Brain microvascular endothelial cell (primary cell): ENCODE data around the gene CATSPERB.
"Not testable (repeated sequence)": the region's sequence is repeated elsewhere in the genome, so short reads cannot be mapped to it uniquely, and the experiment has no call there.

Experiments
- DNase-seq: peaks from one replicate; pipeline ENCODE4 v3.0.0-alpha.2; 2020
- H3K27ac ChIP-seq: fragments of 250-450 bp; sonication (Bioruptor Pico); 2 replicates; pipeline ENCODE4 v1.5.1; 2020; ENCODE audit warnings: mild to moderate bottlenecking, moderate library complexity
- H3K27me3 ChIP-seq: fragments of 250-450 bp; sonication (Bioruptor Pico); replicated peaks from 2 replicates; pipeline ENCODE4 v1.5.1; 2020; ENCODE audit warnings: mild to moderate bottlenecking
- H3K36me3 ChIP-seq: fragments of 250-450 bp; sonication (Bioruptor Pico); replicated peaks from 2 replicates; pipeline ENCODE4 v1.5.1; 2020; ENCODE audit warnings: mild to moderate bottlenecking
- H3K4me3 ChIP-seq: 2 replicates; pipeline ENCODE4 v1.5.1; 2011; ENCODE audit warnings: low read depth, mild to moderate bottlenecking, control low read depth, low read length, moderate library complexity
- in situ Hi-C: cut with HindIII; loops from 2 replicates; pipeline ENCODE4 v1.10.0; 2017; ENCODE audit warnings: low sequenced_read_pairs, low pct_ligation_motif_present
- TF ChIP-seq, protein P1 (sequence below): IDR thresholded peaks from 2 replicates; pipeline ENCODE4 v1.5.1; 2011; ENCODE audit warnings: low read depth, mild to moderate bottlenecking, moderate library complexity, low read length, control low read depth, inconsistent platforms; ENCODE audit errors: missing control alignments

Gene CATSPERB

DNA sequence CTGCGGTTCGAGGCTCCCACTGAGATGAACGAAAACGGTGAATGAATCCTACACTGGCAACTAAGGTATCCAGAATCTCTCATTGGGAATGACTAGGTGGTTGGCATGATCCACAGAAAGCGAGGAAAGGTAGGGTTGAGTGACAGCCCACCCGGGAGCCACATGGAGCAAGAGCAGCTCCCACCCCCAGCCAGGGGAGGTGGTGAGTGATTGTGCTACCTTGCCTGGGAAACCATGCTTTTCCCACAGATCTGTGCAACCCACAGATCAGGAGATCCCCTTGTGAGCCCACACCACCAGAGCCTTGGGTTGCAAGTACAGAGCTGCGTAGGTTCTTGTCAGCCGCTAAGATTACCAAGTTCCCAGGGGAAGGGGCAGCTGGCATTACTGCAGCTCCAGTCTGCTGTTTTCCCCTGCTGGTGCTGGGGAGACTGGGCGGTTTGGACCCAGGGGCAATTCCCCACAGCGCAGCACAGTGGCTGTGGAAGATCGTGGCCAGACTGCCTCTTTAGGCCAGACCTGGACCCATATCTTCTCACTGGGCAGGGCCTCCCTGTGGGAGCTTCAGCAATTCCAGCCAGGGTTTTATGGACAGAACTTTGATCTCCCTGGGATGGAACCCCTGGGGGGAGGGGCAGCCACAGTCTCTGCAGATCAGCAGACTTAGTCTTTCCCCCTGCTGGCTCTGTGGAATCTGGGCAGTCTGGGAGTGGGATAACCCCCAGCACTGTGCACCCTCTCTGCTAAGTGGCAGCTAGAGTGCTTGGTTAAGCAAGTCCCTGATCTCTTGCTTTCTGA is 177.2 kb downstream of the CATSPERB start:
- DNase-seq, result no peak
- no peak overlapping the region for H3K4me3 ChIP-seq
- in situ Hi-C loops, result no loop called here
- no peaks in the 10 kb centered on the region for H3K36me3 ChIP-seq
- H3K27ac ChIP-seq, result no peak overlapping the region
- no peaks in the 10 kb centered on the region for H3K27me3 ChIP-seq
- TF ChIP-seq, protein P1, sequence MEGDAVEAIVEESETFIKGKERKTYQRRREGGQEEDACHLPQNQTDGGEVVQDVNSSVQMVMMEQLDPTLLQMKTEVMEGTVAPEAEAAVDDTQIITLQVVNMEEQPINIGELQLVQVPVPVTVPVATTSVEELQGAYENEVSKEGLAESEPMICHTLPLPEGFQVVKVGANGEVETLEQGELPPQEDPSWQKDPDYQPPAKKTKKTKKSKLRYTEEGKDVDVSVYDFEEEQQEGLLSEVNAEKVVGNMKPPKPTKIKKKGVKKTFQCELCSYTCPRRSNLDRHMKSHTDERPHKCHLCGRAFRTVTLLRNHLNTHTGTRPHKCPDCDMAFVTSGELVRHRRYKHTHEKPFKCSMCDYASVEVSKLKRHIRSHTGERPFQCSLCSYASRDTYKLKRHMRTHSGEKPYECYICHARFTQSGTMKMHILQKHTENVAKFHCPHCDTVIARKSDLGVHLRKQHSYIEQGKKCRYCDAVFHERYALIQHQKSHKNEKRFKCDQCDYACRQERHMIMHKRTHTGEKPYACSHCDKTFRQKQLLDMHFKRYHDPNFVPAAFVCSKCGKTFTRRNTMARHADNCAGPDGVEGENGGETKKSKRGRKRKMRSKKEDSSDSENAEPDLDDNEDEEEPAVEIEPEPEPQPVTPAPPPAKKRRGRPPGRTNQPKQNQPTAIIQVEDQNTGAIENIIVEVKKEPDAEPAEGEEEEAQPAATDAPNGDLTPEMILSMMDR, result no peak

GRCh38 chr14:91548108-91548507 is 183.8 kb downstream of the CATSPERB start:
- no peaks in the 10 kb centered on the region for H3K27me3 ChIP-seq
- in situ Hi-C loops, result no loop called here
- TF ChIP-seq, protein P1, result no peak
- no peak overlapping the region for H3K4me3 ChIP-seq
- DNase-seq, result no peak
- no peaks in the 10 kb centered on the region for H3K36me3 ChIP-seq
- H3K27ac ChIP-seq, result no peak overlapping the region

GRCh38 chr14:91545946-91546716 is 185.8 kb downstream of the CATSPERB start:
- DNase-seq, result no peak
- Histone ChIP-seq H3K27me3 (no peaks in the 10 kb centered on the region), H3K27ac (no peak overlapping the region), H3K4me3 (no peak overlapping the region), H3K36me3 (no peaks in the 10 kb centered on the region)
- in situ Hi-C loops, result no loop called here
- TF ChIP-seq, protein P1, result no peak

- Histone ChIP-seq H3K4me3 (no peak overlapping the region), H3K27me3 (no peaks in the 10 kb centered on the region), H3K27ac (no peak overlapping the region), H3K36me3 (no peaks in the 10 kb centered on the region)
- TF ChIP-seq, protein P1, result no peak
- in situ Hi-C loops, result no loop called here
- no peak for DNase-seq
These were observed 186.7 kb downstream of the CATSPERB start for GRCh38 chr14:91545204-91545603.

- H3K4me3 ChIP-seq, result no peak overlapping the region
- in situ Hi-C loops, result no loop called here
- no peaks in the 10 kb centered on the region for H3K27me3 ChIP-seq
- no peak for DNase-seq
- H3K27ac ChIP-seq, result no peak overlapping the region
- TF ChIP-seq, protein P1, result no peak
- no peaks in the 10 kb centered on the region for H3K36me3 ChIP-seq
These were observed 195.6 kb downstream of the CATSPERB start for GRCh38 chr14:91536327-91536726.

- H3K27me3 ChIP-seq, H3K36me3 ChIP-seq, H3K4me3 ChIP-seq, H3K27ac ChIP-seq, in situ Hi-C loops, DNase-seq: not testable (repeated sequence)
These were observed 197.8 kb downstream of the CATSPERB start for GRCh38 chr14:91534059-91534458.
